ENCODE measurements around the gene NUB1.

NUB1 gene

GRCh38 chr7:151347200-151347599 is 5.6 kb downstream of the NUB1 start:
- DNase-seq = no peak

- DNase-seq = no peak
These were observed 7.4 kb downstream of the NUB1 start for GRCh38 chr7:151348970-151349369.

- no peak for DNase-seq
These were observed 7.9 kb downstream of the NUB1 start for GRCh38 chr7:151349507-151349853.

- peak; percentile 37 for DNase-seq
These were observed 9.4 kb downstream of the NUB1 start for GRCh38 chr7:151351027-151351426.

- DNase-seq = peak; percentile 75
These were observed 10.4 kb downstream of the NUB1 start for GRCh38 chr7:151351967-151352366.

GRCh38 chr7:151352512-151352911 is 10.9 kb downstream of the NUB1 start:
- DNase-seq = no peak

- no peak for DNase-seq
These were observed 19.8 kb downstream of the NUB1 start for GRCh38 chr7:151361193-151361959.

GRCh38 chr7:151363182-151363581 is 21.6 kb downstream of the NUB1 start:
- no peak for DNase-seq

- no peak for DNase-seq
These were observed 24.7 kb downstream of the NUB1 start for GRCh38 chr7:151366166-151366879.

GRCh38 chr7:151366880-151367222 is 25.2 kb downstream of the NUB1 start:
- no peak for DNase-seq

- DNase-seq = no peak
These were observed 25.7 kb downstream of the NUB1 start for GRCh38 chr7:151367284-151367683.

GRCh38 chr7:151368136-151368571 is 26.5 kb downstream of the NUB1 start:
- DNase-seq = peak; percentile 68

- DNase-seq = no peak
These were observed 29.7 kb downstream of the NUB1 start for GRCh38 chr7:151371266-151371665.

- no peak for DNase-seq
These were observed 31.1 kb downstream of the NUB1 start for GRCh38 chr7:151372612-151373265.

GRCh38 chr7:151373599-151373998 is 32.0 kb downstream of the NUB1 start:
- no peak for DNase-seq

- no peak for DNase-seq
These were observed 32.5 kb downstream of the NUB1 start for GRCh38 chr7:151374139-151374538.

- no peak for DNase-seq
These were observed 33.1 kb downstream of the NUB1 start for GRCh38 chr7:151374726-151375125.

GRCh38 chr7:151375530-151376217 is 34.1 kb downstream of the NUB1 start:
- no peak for DNase-seq

- no peak for DNase-seq
These were observed 34.7 kb downstream of the NUB1 start for GRCh38 chr7:151376218-151376902.

GRCh38 chr7:151377406-151377805 is 35.8 kb downstream of the NUB1 start:
- DNase-seq = no peak

- no peak for DNase-seq
These were observed 36.4 kb downstream of the NUB1 start for GRCh38 chr7:151378011-151378410.

- no peak for DNase-seq
These were observed 37.0 kb downstream of the NUB1 start for GRCh38 chr7:151378496-151379192.

All from inflammatory macrophage treated with lipopolysaccharide for 4 hours (primary cell).